Keratinocyte (primary cell): ENCODE results near the gene BTNL8. TPM values are rescaled to one million over a fixed set of nuclear protein-coding genes. Genes with fewer than 3 reads are reported as not detected.

Source experiments
- DNase-seq: peaks from one replicate; pipeline ENCODE4 v3.0.0-alpha.2; 2011; ENCODE audit warnings: low read depth, missing footprints, low spot score
- FAIRE-seq: peaks from 2 replicates; lab custom pipeline; 2011; peaks lifted over from hg19 to GRCh38; lab: Jason Lieb, UNC
- H2AFZ ChIP-seq: 2 replicates; pipeline ENCODE4 v1.6.0; 2012; ENCODE audit warnings: low read length, control low read depth, inconsistent platforms; ENCODE audit not compliant: control insufficient read depth
- H3K27ac ChIP-seq: 2 replicates; pipeline ENCODE4 v1.5.1; 2011; ENCODE audit warnings: low read length; ENCODE audit not compliant: control insufficient read depth, insufficient read depth
- H3K27me3 ChIP-seq: 3 replicates; pipeline ENCODE4 v1.6.0; 2011; ENCODE audit warnings: low read length; ENCODE audit not compliant: control insufficient read depth, insufficient read depth; ENCODE audit errors: extremely low read depth
- H3K36me3 ChIP-seq, 2 experiments: 2 replicates in 1 of 2; 3 replicates in 1 of 2; pipeline ENCODE4 v1.5.1; 2011; ENCODE audit warnings: low read length in 2 of 2, mild to moderate bottlenecking in 1 of 2; ENCODE audit not compliant: control insufficient read depth in 2 of 2, insufficient read depth in 2 of 2; ENCODE audit errors: extremely low read depth in 1 of 2
- H3K4me1 ChIP-seq: 3 replicates; pipeline ENCODE4 v1.5.1; 2011; ENCODE audit warnings: low read length; ENCODE audit not compliant: control insufficient read depth, insufficient read depth; ENCODE audit errors: extremely low read depth
- H3K4me2 ChIP-seq: 3 replicates; pipeline ENCODE4 v1.6.0; 2011; ENCODE audit warnings: low read depth, low read length; ENCODE audit not compliant: control insufficient read depth, insufficient read depth; ENCODE audit errors: extremely low read depth
- H3K4me3 ChIP-seq, 3 experiments: fragments of 200-600 bp in 1 of 3; sonication (generic) in 1 of 3; 2 replicates in 2 of 3; 3 replicates in 1 of 3; pipeline ENCODE4 v1.5.1; 2011 to 2016; ENCODE audit warnings: low read length in 3 of 3, mild to moderate bottlenecking in 3 of 3, control low read depth in 2 of 3, inconsistent platforms in 1 of 3, low read depth in 1 of 3, mixed read lengths in 1 of 3, mixed run types in 1 of 3, moderate library complexity in 1 of 3; ENCODE audit not compliant: control insufficient read depth in 2 of 3, insufficient read depth in 2 of 3; ENCODE audit errors: extremely low read depth in 1 of 3
- H3K79me2 ChIP-seq: 2 replicates; pipeline ENCODE4 v1.6.0; 2012; ENCODE audit warnings: low read length; ENCODE audit not compliant: control insufficient read depth, insufficient read depth
- H3K9ac ChIP-seq: 3 replicates; pipeline ENCODE4 v1.6.0; 2011; ENCODE audit warnings: low read length; ENCODE audit not compliant: control insufficient read depth, insufficient read depth; ENCODE audit errors: extremely low read depth
- H3K9me1 ChIP-seq: 3 replicates; pipeline ENCODE4 v1.6.0; 2011; ENCODE audit warnings: low read length; ENCODE audit not compliant: control insufficient read depth, insufficient read depth; ENCODE audit errors: extremely low read depth
- H3K9me3 ChIP-seq: 2 replicates; pipeline ENCODE4 v1.5.1; 2012; ENCODE audit warnings: low read depth, low read length; ENCODE audit not compliant: control insufficient read depth
- H4K20me1 ChIP-seq: 3 replicates; pipeline ENCODE4 v1.6.0; 2011; ENCODE audit warnings: low read length; ENCODE audit not compliant: control insufficient read depth, insufficient read depth; ENCODE audit errors: extremely low read depth
- EZH2 ChIP-seq: IDR thresholded peaks from one replicate; pipeline ENCODE4 v1.6.1; 2012; ENCODE audit warnings: inconsistent platforms, mild to moderate bottlenecking, low read length, moderate library complexity
- dilution Hi-C: fragments of 300-500 bp; cut with MboI; formaldehyde crosslinking; loops from one replicate; pipeline ENCODE4 v1.7.0; 2020; ENCODE audit warnings: low sequenced_read_pairs; ENCODE audit not compliant: extremely low pct_ligation_motif_present
- polyA plus RNA-seq, 5 experiments: library from polyadenylated mRNA; depleted of rRNA in 3 of 5; stranded (reverse) in 3 of 5; stranded (forward) in 1 of 5; unstranded in 1 of 5; fragments of >200 nt; gene quantifications; 1 replicate in 1 of 5; 2 replicates in 3 of 5; 3 replicates in 1 of 5; pipeline versions ENCODE4 v1.2.1 to v1.2.3, GENCODE V29; 2011 to 2012; ENCODE audit warnings: missing spikeins in 2 of 5, low read depth in 1 of 5, low replicate concordance in 1 of 5
- TF ChIP-seq, protein P1 (sequence below), 3 experiments: IDR thresholded peaks in 1 of 3; conservative IDR thresholded peaks in 1 of 3; optimal IDR thresholded peaks in 1 of 3; 2 replicates in 2 of 3; 3 replicates in 1 of 3; pipeline versions ENCODE3 to v1.5.1; 2011; ENCODE audit warnings: low read length in 3 of 3, mild to moderate bottlenecking in 3 of 3, moderate library complexity in 2 of 3, control low read depth in 1 of 3, inconsistent platforms in 1 of 3; ENCODE audit not compliant: insufficient read depth in 2 of 3; ENCODE audit errors: extremely low read depth in 1 of 3

The BTNL8 gene
- polyA plus RNA-seq, 1 donor (not counting 4 experiments of a cell fraction or from before 2014, with no cell fraction given), result not detected

DNA sequence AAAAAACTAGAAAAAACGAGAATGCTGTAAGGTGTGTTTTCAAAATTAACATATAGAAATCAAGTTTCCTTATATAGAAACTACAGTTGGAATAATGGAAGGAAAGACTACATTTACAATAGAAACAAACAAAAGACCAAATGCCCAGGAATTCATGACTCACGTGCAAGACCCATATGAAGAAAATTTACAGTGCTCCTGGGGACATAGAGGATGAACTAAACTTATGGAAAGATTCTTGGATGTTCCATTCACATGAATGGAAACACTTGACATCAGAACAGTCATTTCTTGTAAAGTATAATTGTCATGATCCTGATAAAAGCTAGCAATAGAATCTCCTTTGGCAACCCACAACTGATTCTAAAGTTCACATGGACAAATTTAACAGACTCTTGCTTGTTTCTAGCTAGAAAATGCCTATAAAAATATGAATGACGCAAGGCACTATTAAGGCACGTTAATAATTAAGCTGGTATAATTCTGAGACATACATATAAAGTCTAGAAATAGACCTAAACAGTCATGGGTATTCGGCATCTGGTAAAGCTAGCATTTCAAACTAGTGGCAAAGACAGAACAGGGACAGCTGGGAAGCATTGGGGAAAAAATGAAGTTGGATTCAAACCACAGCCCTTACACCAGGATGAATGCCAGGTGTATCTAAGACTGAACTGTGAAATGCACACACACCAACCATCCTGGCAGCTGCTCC lies 32.8 kb upstream of the BTNL8 start:
- H3K4me2 ChIP-seq, result no peak overlapping the region
- H3K9me1 ChIP-seq, result no peaks in the 10 kb centered on the region
- FAIRE-seq (no peak), DNase-seq (no peak)
- H3K9ac ChIP-seq, result no peak overlapping the region
- H3K9me3 ChIP-seq, result no peaks in the 10 kb centered on the region
- dilution Hi-C loops, result loop anchor here (5.0 kb wide), 1 partner anchor 84 kb away; no protein-coding TSS in a partner anchor
- H3K36me3 ChIP-seq, result no peaks in the 10 kb centered on the region
- H3K79me2 ChIP-seq, result no peaks in the 10 kb centered on the region
- no peak overlapping the region for H3K27ac ChIP-seq
- TF ChIP-seq EZH2, result no peak
- TF ChIP-seq, protein P1, sequence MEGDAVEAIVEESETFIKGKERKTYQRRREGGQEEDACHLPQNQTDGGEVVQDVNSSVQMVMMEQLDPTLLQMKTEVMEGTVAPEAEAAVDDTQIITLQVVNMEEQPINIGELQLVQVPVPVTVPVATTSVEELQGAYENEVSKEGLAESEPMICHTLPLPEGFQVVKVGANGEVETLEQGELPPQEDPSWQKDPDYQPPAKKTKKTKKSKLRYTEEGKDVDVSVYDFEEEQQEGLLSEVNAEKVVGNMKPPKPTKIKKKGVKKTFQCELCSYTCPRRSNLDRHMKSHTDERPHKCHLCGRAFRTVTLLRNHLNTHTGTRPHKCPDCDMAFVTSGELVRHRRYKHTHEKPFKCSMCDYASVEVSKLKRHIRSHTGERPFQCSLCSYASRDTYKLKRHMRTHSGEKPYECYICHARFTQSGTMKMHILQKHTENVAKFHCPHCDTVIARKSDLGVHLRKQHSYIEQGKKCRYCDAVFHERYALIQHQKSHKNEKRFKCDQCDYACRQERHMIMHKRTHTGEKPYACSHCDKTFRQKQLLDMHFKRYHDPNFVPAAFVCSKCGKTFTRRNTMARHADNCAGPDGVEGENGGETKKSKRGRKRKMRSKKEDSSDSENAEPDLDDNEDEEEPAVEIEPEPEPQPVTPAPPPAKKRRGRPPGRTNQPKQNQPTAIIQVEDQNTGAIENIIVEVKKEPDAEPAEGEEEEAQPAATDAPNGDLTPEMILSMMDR (optimal IDR thresholded peaks at IDR 0.05 in 1 of 3, IDR thresholded peaks at IDR 0.05 in 1 of 3, conservative IDR thresholded peaks at IDR 0.05 in 1 of 3; ENCODE audit: extremely low read depth in 1 of 3, insufficient read depth in 2 of 3, low read length in 3 of 3), result no peak
- no peak overlapping the region for H3K4me3 ChIP-seq
- H2AFZ ChIP-seq, result no peak overlapping the region
- no peaks in the 10 kb centered on the region for H3K27me3 ChIP-seq
- no peaks in the 10 kb centered on the region for H3K4me1 ChIP-seq
- H4K20me1 ChIP-seq, result no peaks in the 10 kb centered on the region

GRCh38 chr5:180866985-180867384 lies 32.0 kb upstream of the BTNL8 start:
- Histone ChIP-seq H2AFZ (no peak overlapping the region), H3K36me3 (no peaks in the 10 kb centered on the region), H3K4me3 (no peak overlapping the region), H3K27ac (no peak overlapping the region), H3K9ac (no peak overlapping the region), H4K20me1 (no peaks in the 10 kb centered on the region), H3K4me1 (no peaks in the 10 kb centered on the region), H3K9me1 (no peaks in the 10 kb centered on the region), H3K79me2 (no peaks in the 10 kb centered on the region), H3K9me3 (no peaks in the 10 kb centered on the region), H3K4me2 (no peak overlapping the region), H3K27me3 (no peaks in the 10 kb centered on the region)
- dilution Hi-C loops, result loop anchor here (5.0 kb wide), 1 partner anchor 85 kb away; no protein-coding TSS in a partner anchor
- TF ChIP-seq, protein P1 (optimal IDR thresholded peaks at IDR 0.05 in 1 of 3, IDR thresholded peaks at IDR 0.05 in 1 of 3, conservative IDR thresholded peaks at IDR 0.05 in 1 of 3; ENCODE audit: extremely low read depth in 1 of 3, insufficient read depth in 2 of 3, low read length in 3 of 3), result no peak
- DNase-seq, result no peak
- FAIRE-seq, result no peak
